Endodermal cell (in vitro differentiated cells): ENCODE data around the gene SUPT4H1. TPM values are rescaled to one million over a fixed set of nuclear protein-coding genes. Genes with fewer than 3 reads are reported as not detected.

Source experiments
- DNase-seq: peaks from one replicate; pipeline ENCODE4 v3.0.0-alpha.2; 2017
- H3K27ac ChIP-seq: 2 replicates; pipeline ENCODE4 v1.5.1; 2013; ENCODE audit warnings: mild to moderate bottlenecking, low read depth, low read length, moderate library complexity
- H3K27me3 ChIP-seq: 2 replicates; pipeline ENCODE4 v1.6.1; 2013; ENCODE audit warnings: mild to moderate bottlenecking, low read length, moderate library complexity; ENCODE audit not compliant: insufficient read depth, control insufficient read depth, poor library complexity, severe bottlenecking
- H3K36me3 ChIP-seq: 2 replicates; pipeline ENCODE4 v1.7.0; 2013; ENCODE audit warnings: mild to moderate bottlenecking, low read length, moderate library complexity; ENCODE audit not compliant: control insufficient read depth, insufficient read depth
- H3K4me1 ChIP-seq: one replicate; pipeline ENCODE4 v1.7.0; 2013; ENCODE audit warnings: low read length; ENCODE audit not compliant: control insufficient read depth, insufficient read depth
- H3K4me3 ChIP-seq: 2 replicates; pipeline ENCODE4 v1.5.1; 2013; ENCODE audit warnings: mild to moderate bottlenecking, low read length, moderate library complexity
- H3K9ac ChIP-seq: 2 replicates; pipeline ENCODE4 v1.6.1; 2013; ENCODE audit warnings: mild to moderate bottlenecking, low read length, moderate library complexity; ENCODE audit not compliant: poor library complexity, severe bottlenecking; ENCODE audit errors: extremely low read depth
- H3K9me3 ChIP-seq: 2 replicates; pipeline ENCODE4 v1.6.1; 2013; ENCODE audit warnings: mild to moderate bottlenecking, low read length, moderate library complexity; ENCODE audit not compliant: control insufficient read depth
- H3K27ac Mint-ChIP-seq: 2 replicates; pipeline ENCODE4 v1.8.0; 2020; ENCODE audit warnings: mixed read lengths
- H3K27me3 Mint-ChIP-seq: 2 replicates; pipeline ENCODE4 v1.8.0; 2021; ENCODE audit warnings: mild to moderate bottlenecking, mixed read lengths; ENCODE audit not compliant: insufficient read depth
- H3K36me3 Mint-ChIP-seq: 2 replicates; pipeline ENCODE4 v1.8.0; 2020; ENCODE audit warnings: low read depth, mixed read lengths
- H3K4me1 Mint-ChIP-seq: 2 replicates; pipeline ENCODE4 v1.8.0; 2020; ENCODE audit warnings: mixed read lengths
- H3K4me3 Mint-ChIP-seq: 2 replicates; pipeline ENCODE4 v1.8.0; 2020; ENCODE audit warnings: mild to moderate bottlenecking, moderate library complexity, mixed read lengths
- H3K9me3 Mint-ChIP-seq: 2 replicates; pipeline ENCODE4 v1.8.0; 2020; ENCODE audit warnings: mild to moderate bottlenecking, mixed read lengths
- CTCF ChIP-seq: fragments of 200-600 bp; sonication (generic); conservative IDR thresholded peaks from 2 replicates; pipeline ENCODE4 v1.5.0; 2021; ENCODE audit warnings: antibody characterized with exemption, mild to moderate bottlenecking
- WGBS, 2 experiments: methylation state at CpG; one replicate each; pipeline versions ENCODE4 v1.1.5 to v1.1.7; 2013; ENCODE audit warnings: missing lambda C conversion rate in 2 of 2, mixed read lengths in 1 of 2; ENCODE audit not compliant: insufficient coverage in 1 of 2, insufficient read length in 1 of 2; 5-methylcytosine and 5-hydroxymethylcytosine counted together
- total RNA-seq, 2 donors: library from RNA; stranded (reverse); fragmentation: NEBNext Ultra II Directional in 1 of 2; extraction: Animal tissue kit (Norgen Biotek cat#: 25700) in 1 of 2; gene quantifications; 2 replicates in 1 of 2; 3 replicates in 1 of 2; pipeline ENCODE4 v1.2.1, GENCODE V29; 2021

SUPT4H1 gene
- total RNA-seq, 2 donors from 2014 or later, result 97.2 to 98.8 TPM

- peak overlapping the region; percentile 88 for H3K27ac Mint-ChIP-seq
- H3K9ac ChIP-seq, result peak overlapping the region; percentile 66
- peaks cover 27% of the 10 kb centered on the region for H3K36me3 Mint-ChIP-seq
- H3K27me3 ChIP-seq, result no peaks in the 10 kb centered on the region
- H3K27me3 Mint-ChIP-seq, result no peaks in the 10 kb centered on the region
- no peaks in the 10 kb centered on the region for H3K9me3 ChIP-seq
- peak; percentile 90 for DNase-seq
- peak overlapping the region; percentile 72 for H3K27ac ChIP-seq
- WGBS, 2 experiments, result 3 to 5% methylated on average over 16 to 26 of the region's 26 CpGs
- peaks cover 8% of the 10 kb centered on the region for H3K4me1 Mint-ChIP-seq
- no peaks in the 10 kb centered on the region for H3K4me1 ChIP-seq
- no peak for TF ChIP-seq CTCF
- no peaks in the 10 kb centered on the region for H3K9me3 Mint-ChIP-seq
- H3K36me3 ChIP-seq, result peaks cover 22% of the 10 kb centered on the region
- peak overlapping the region; percentile 88 for H3K4me3 ChIP-seq
- H3K4me3 Mint-ChIP-seq, result peak overlapping the region; percentile 99
Observed at GRCh38 chr17:58352596-58353388, 791 bp upstream of the SUPT4H1 start.

GRCh38 chr17:58351182-58351581 lies 819 bp downstream of the SUPT4H1 start:
- Mint-ChIP-seq H3K36me3 (peaks cover 40% of the 10 kb centered on the region), H3K9me3 (no peaks in the 10 kb centered on the region), H3K27ac (peak overlapping the region; percentile 99), H3K4me1 (peaks cover 8% of the 10 kb centered on the region), H3K4me3 (peak overlapping the region; percentile 99), H3K27me3 (no peaks in the 10 kb centered on the region)
- Histone ChIP-seq H3K9me3 (no peaks in the 10 kb centered on the region), H3K4me1 (no peaks in the 10 kb centered on the region), H3K4me3 (peak overlapping the region; percentile 88), H3K36me3 (peaks cover 38% of the 10 kb centered on the region), H3K9ac (peak overlapping the region; percentile 79), H3K27ac (no peak overlapping the region), H3K27me3 (no peaks in the 10 kb centered on the region)
- no peak for TF ChIP-seq CTCF
- no peak for DNase-seq
- 20 to 72% methylated on average over 1 to 3 of the region's 4 CpGs for WGBS, 2 experiments

GRCh38 chr17:58348038-58348437 lies 4.0 kb downstream of the SUPT4H1 start:
- no peak for DNase-seq

More at GRCh38 chr17:58348038-58348437, 4.0 kb downstream of the SUPT4H1 start:
- peaks cover 58% of the 10 kb centered on the region for H3K36me3 ChIP-seq
- Mint-ChIP-seq H3K4me3 (no peak overlapping the region), H3K36me3 (peaks cover 58% of the 10 kb centered on the region), H3K27ac (no peak overlapping the region), H3K4me1 (peaks cover 4% of the 10 kb centered on the region), H3K9me3 (no peaks in the 10 kb centered on the region), H3K27me3 (no peaks in the 10 kb centered on the region)
- no peak for TF ChIP-seq CTCF
- no peak overlapping the region for H3K9ac ChIP-seq
- no peaks in the 10 kb centered on the region for H3K9me3 ChIP-seq
- 92% methylated on average over 1 of the region's 1 CpG; no CpG with 5 or more reads in 1 of the 2 experiments for WGBS, 2 experiments
- no peak overlapping the region for H3K27ac ChIP-seq
- H3K4me3 ChIP-seq, result no peak overlapping the region
- H3K4me1 ChIP-seq, result no peaks in the 10 kb centered on the region
- no peaks in the 10 kb centered on the region for H3K27me3 ChIP-seq
